ENCODE data around the gene FLNB.

DNA sequence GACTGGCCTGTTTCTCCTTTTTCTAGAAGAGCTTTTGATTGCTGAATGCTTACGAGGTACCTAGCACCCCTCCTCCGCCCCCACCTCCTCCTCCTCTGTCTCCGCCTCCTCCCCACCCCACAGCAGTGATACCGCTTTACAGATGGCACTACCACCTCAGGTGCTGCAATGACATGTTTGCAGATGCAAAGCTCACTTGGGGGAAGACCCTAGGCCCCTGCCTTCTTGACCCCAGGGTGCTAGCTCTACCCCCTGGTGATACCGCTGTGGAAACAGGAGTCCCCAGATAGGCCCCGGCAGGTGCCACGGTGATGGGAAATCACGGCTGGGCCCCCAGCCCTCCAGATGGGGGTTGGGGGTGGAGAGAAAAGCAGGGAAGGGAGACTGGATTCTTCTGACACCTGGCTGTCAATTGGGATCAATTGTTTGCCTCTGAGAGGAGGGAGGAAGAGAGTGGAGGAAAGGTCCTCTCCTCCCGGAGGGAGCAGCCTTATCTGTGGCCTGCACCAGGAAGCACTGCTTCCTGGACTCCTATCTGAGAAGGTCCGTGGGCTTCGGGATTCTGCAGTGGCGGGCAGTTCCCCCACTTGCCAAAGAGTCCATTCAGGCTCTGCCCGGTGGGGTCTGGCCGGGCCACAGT, 164.9 kb downstream of the FLNB start:
- no peak for TF ChIP-seq EP300 (IDR thresholded peaks at IDR 0.05)
- no peak for TF ChIP-seq CTCF (IDR thresholded peaks at IDR 0.05)
- TF ChIP-seq POLR2AphosphoS5 (IDR thresholded peaks at IDR 0.05), result no peak

Measured in esophagus muscularis mucosa (tissue), 4 donors.